Keratinocyte (primary cell): ENCODE data around the gene MAB21L3. TPM values are rescaled to one million over a fixed set of nuclear protein-coding genes. Genes with fewer than 3 reads are reported as not detected.

ENCODE experiments used
- DNase-seq: peaks from one replicate; pipeline ENCODE4 v3.0.0-alpha.2; 2011; ENCODE audit warnings: low read depth, missing footprints, low spot score
- FAIRE-seq: peaks from 2 replicates; lab custom pipeline; 2011; peaks lifted over from hg19 to GRCh38; lab: Jason Lieb, UNC
- H2AFZ ChIP-seq: 2 replicates; pipeline ENCODE4 v1.6.0; 2012; ENCODE audit warnings: low read length, control low read depth, inconsistent platforms; ENCODE audit not compliant: control insufficient read depth
- H3K27ac ChIP-seq: 2 replicates; pipeline ENCODE4 v1.5.1; 2011; ENCODE audit warnings: low read length; ENCODE audit not compliant: control insufficient read depth, insufficient read depth
- H3K27me3 ChIP-seq: 3 replicates; pipeline ENCODE4 v1.6.0; 2011; ENCODE audit warnings: low read length; ENCODE audit not compliant: control insufficient read depth, insufficient read depth; ENCODE audit errors: extremely low read depth
- H3K36me3 ChIP-seq, 2 experiments: 2 replicates in 1 of 2; 3 replicates in 1 of 2; pipeline ENCODE4 v1.5.1; 2011; ENCODE audit warnings: low read length in 2 of 2, mild to moderate bottlenecking in 1 of 2; ENCODE audit not compliant: control insufficient read depth in 2 of 2, insufficient read depth in 2 of 2; ENCODE audit errors: extremely low read depth in 1 of 2
- H3K4me1 ChIP-seq: 3 replicates; pipeline ENCODE4 v1.5.1; 2011; ENCODE audit warnings: low read length; ENCODE audit not compliant: control insufficient read depth, insufficient read depth; ENCODE audit errors: extremely low read depth
- H3K4me2 ChIP-seq: 3 replicates; pipeline ENCODE4 v1.6.0; 2011; ENCODE audit warnings: low read depth, low read length; ENCODE audit not compliant: control insufficient read depth, insufficient read depth; ENCODE audit errors: extremely low read depth
- H3K4me3 ChIP-seq, 3 experiments: fragments of 200-600 bp in 1 of 3; sonication (generic) in 1 of 3; 2 replicates in 2 of 3; 3 replicates in 1 of 3; pipeline ENCODE4 v1.5.1; 2011 to 2016; ENCODE audit warnings: low read length in 3 of 3, mild to moderate bottlenecking in 3 of 3, control low read depth in 2 of 3, inconsistent platforms in 1 of 3, low read depth in 1 of 3, mixed read lengths in 1 of 3, mixed run types in 1 of 3, moderate library complexity in 1 of 3; ENCODE audit not compliant: control insufficient read depth in 2 of 3, insufficient read depth in 2 of 3; ENCODE audit errors: extremely low read depth in 1 of 3
- H3K79me2 ChIP-seq: 2 replicates; pipeline ENCODE4 v1.6.0; 2012; ENCODE audit warnings: low read length; ENCODE audit not compliant: control insufficient read depth, insufficient read depth
- H3K9ac ChIP-seq: 3 replicates; pipeline ENCODE4 v1.6.0; 2011; ENCODE audit warnings: low read length; ENCODE audit not compliant: control insufficient read depth, insufficient read depth; ENCODE audit errors: extremely low read depth
- H3K9me1 ChIP-seq: 3 replicates; pipeline ENCODE4 v1.6.0; 2011; ENCODE audit warnings: low read length; ENCODE audit not compliant: control insufficient read depth, insufficient read depth; ENCODE audit errors: extremely low read depth
- H3K9me3 ChIP-seq: 2 replicates; pipeline ENCODE4 v1.5.1; 2012; ENCODE audit warnings: low read depth, low read length; ENCODE audit not compliant: control insufficient read depth
- H4K20me1 ChIP-seq: 3 replicates; pipeline ENCODE4 v1.6.0; 2011; ENCODE audit warnings: low read length; ENCODE audit not compliant: control insufficient read depth, insufficient read depth; ENCODE audit errors: extremely low read depth
- CTCF ChIP-seq, 3 experiments: IDR thresholded peaks in 1 of 3; conservative IDR thresholded peaks in 1 of 3; optimal IDR thresholded peaks in 1 of 3; 2 replicates in 2 of 3; 3 replicates in 1 of 3; pipeline versions ENCODE3 to v1.5.1; 2011; ENCODE audit warnings: low read length in 3 of 3, mild to moderate bottlenecking in 3 of 3, moderate library complexity in 2 of 3, control low read depth in 1 of 3, inconsistent platforms in 1 of 3; ENCODE audit not compliant: insufficient read depth in 2 of 3; ENCODE audit errors: extremely low read depth in 1 of 3
- EZH2 ChIP-seq: IDR thresholded peaks from one replicate; pipeline ENCODE4 v1.6.1; 2012; ENCODE audit warnings: inconsistent platforms, mild to moderate bottlenecking, low read length, moderate library complexity
- dilution Hi-C: fragments of 300-500 bp; cut with MboI; formaldehyde crosslinking; loops from one replicate; pipeline ENCODE4 v1.7.0; 2020; ENCODE audit warnings: low sequenced_read_pairs; ENCODE audit not compliant: extremely low pct_ligation_motif_present
- polyA plus RNA-seq, 5 experiments: library from polyadenylated mRNA; depleted of rRNA in 3 of 5; stranded (reverse) in 3 of 5; stranded (forward) in 1 of 5; unstranded in 1 of 5; fragments of >200 nt; gene quantifications; 1 replicate in 1 of 5; 2 replicates in 3 of 5; 3 replicates in 1 of 5; pipeline versions ENCODE4 v1.2.1 to v1.2.3, GENCODE V29; 2011 to 2012; ENCODE audit warnings: missing spikeins in 2 of 5, low read depth in 1 of 5, low replicate concordance in 1 of 5

MAB21L3 gene
- polyA plus RNA-seq, 1 donor (not counting 4 experiments of a cell fraction or from before 2014, with no cell fraction given) = 0.29 TPM

- peaks cover 2% of the 10 kb centered on the region in 2 experiments for H3K36me3 ChIP-seq
- H2AFZ ChIP-seq = no peak overlapping the region
- dilution Hi-C loops = no loop called here
- H3K27me3 ChIP-seq = no peaks in the 10 kb centered on the region
- H3K9me1 ChIP-seq = no peaks in the 10 kb centered on the region
- TF ChIP-seq CTCF (optimal IDR thresholded peaks at IDR 0.05 in 1 of 3, IDR thresholded peaks at IDR 0.05 in 1 of 3, conservative IDR thresholded peaks at IDR 0.05 in 1 of 3; ENCODE audit: extremely low read depth in 1 of 3, insufficient read depth in 2 of 3, low read length in 3 of 3) = no peak
- TF ChIP-seq EZH2 = no peak
- H3K4me2 ChIP-seq = no peak overlapping the region
- H3K27ac ChIP-seq = no peak overlapping the region
- H3K4me1 ChIP-seq = no peaks in the 10 kb centered on the region
- DNase-seq (no peak), FAIRE-seq (no peak)
- H3K9ac ChIP-seq = no peak overlapping the region
- no peaks in the 10 kb centered on the region for H3K9me3 ChIP-seq
- no peaks in the 10 kb centered on the region for H3K79me2 ChIP-seq
- no peak overlapping the region for H3K4me3 ChIP-seq
- H4K20me1 ChIP-seq = no peaks in the 10 kb centered on the region
Observed at GRCh38 chr1:116099379-116099778, 11.8 kb upstream of the MAB21L3 start.

GRCh38 chr1:116099919-116100318 is 11.3 kb upstream of the MAB21L3 start:
- peaks cover 2% of the 10 kb centered on the region in 2 experiments for H3K36me3 ChIP-seq
- TF ChIP-seq CTCF (optimal IDR thresholded peaks at IDR 0.05 in 1 of 3, IDR thresholded peaks at IDR 0.05 in 1 of 3, conservative IDR thresholded peaks at IDR 0.05 in 1 of 3; ENCODE audit: extremely low read depth in 1 of 3, insufficient read depth in 2 of 3, low read length in 3 of 3) (no peak), EZH2 (no peak)
- no peak overlapping the region for H3K4me2 ChIP-seq
- no peaks in the 10 kb centered on the region for H4K20me1 ChIP-seq
- no peaks in the 10 kb centered on the region for H3K9me1 ChIP-seq
- H3K79me2 ChIP-seq = no peaks in the 10 kb centered on the region
- H3K4me3 ChIP-seq = no peak overlapping the region
- no peaks in the 10 kb centered on the region for H3K4me1 ChIP-seq
- no peak overlapping the region for H2AFZ ChIP-seq
- H3K27ac ChIP-seq = no peak overlapping the region
- FAIRE-seq (no peak), DNase-seq (no peak)
- H3K9me3 ChIP-seq = no peaks in the 10 kb centered on the region
- no peak overlapping the region for H3K9ac ChIP-seq
- H3K27me3 ChIP-seq = no peaks in the 10 kb centered on the region
- dilution Hi-C loops = no loop called here
